GM18951 (cell line): ENCODE data around the gene SYMPK.
"Not testable (repeated sequence)": the region's sequence is repeated elsewhere in the genome, so short reads cannot be mapped to it uniquely, and the experiment has no call there.

Source experiments
- POLR2A ChIP-seq: IDR thresholded peaks from 4 replicates; pipeline ENCODE4 v1.6.1; 2011; ENCODE audit warnings: mild to moderate bottlenecking; ENCODE audit not compliant: insufficient read length, insufficient read depth; ENCODE audit errors: extremely low read depth
- in situ Hi-C: fragments of 300-500 bp; cut with MboI; formaldehyde crosslinking; loops from one replicate; pipeline ENCODE4 v1.12.0; 2022; ENCODE audit warnings: low sequenced_read_pairs, mixed read lengths, inconsistent platforms; ENCODE audit not compliant: unreplicated experiment

The SYMPK gene

DNA sequence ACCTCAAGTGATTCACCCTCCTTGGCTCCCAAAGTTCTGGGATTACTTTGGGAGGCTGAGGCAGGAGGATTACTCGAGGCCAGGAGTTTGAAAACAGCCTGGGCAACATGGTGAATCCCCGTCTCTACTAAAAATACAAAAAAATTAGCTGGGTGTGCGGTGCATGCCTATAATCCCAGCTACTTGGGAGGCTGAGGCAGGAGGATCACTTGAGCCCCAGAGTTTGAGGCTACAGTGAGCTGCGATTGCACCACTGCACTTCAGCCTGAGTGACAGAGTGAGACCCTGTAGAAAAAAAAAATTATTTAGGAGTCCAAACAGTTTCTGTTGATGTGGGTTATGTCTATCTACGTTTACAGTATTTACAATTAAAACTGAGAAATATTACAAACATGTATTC is 7.9 kb upstream of the SYMPK start:
- no peak for TF ChIP-seq POLR2A

DNA sequence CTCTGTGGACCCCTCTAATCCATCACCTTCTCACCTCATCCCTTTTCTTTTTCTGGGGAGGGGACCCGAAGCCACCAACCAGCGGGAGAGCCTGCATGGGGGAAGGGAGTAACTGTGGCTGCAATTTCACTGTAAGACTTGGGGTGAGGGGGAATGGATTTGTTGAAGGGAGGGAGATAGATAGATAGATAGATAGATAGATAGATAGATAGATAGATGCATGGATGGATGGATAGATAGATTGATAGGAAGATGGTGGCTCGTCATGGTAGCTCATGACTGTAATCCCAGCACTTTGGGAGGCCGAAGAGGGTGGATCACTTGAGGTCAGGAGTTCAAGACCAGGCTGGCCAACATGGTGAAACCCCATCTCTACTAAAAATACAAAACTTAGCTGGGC is 4.3 kb upstream of the SYMPK start:
- in situ Hi-C loops = not testable (repeated sequence)

More for the DNA sequence above, 7.9 kb upstream of the SYMPK start:
- in situ Hi-C loops = no loop called here

GRCh38 chr19:45866400-45867176 is 3.6 kb upstream of the SYMPK start:
- TF ChIP-seq POLR2A = no peak
- in situ Hi-C loops = no loop called here

- in situ Hi-C loops = no loop called here
- no peak for TF ChIP-seq POLR2A
Observed at GRCh38 chr19:45865269-45865948, 2.5 kb upstream of the SYMPK start.

DNA sequence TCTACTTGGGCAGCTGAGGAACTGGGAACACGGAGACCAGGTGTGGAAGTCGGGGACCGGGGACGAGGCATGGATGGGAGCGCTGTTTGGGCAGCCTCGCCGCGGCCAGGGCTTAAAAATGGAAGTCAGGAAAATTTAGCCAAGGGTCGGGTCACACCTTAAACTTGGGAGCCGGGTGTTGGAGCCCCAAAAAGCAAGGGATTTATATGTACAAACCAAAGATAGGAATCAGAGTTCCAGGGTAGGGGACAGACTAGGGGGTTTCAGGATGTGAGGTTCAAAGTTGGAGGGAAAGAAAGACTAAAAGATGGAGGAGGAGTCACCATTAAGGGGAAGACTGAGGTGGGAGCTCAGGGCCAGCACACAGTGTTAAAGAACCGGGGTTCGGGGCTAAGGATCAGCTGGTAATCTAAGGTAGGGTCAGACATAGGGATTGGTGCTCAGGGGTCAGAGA is 1.7 kb upstream of the SYMPK start:
- no peak for TF ChIP-seq POLR2A
- in situ Hi-C loops = no loop called here

DNA sequence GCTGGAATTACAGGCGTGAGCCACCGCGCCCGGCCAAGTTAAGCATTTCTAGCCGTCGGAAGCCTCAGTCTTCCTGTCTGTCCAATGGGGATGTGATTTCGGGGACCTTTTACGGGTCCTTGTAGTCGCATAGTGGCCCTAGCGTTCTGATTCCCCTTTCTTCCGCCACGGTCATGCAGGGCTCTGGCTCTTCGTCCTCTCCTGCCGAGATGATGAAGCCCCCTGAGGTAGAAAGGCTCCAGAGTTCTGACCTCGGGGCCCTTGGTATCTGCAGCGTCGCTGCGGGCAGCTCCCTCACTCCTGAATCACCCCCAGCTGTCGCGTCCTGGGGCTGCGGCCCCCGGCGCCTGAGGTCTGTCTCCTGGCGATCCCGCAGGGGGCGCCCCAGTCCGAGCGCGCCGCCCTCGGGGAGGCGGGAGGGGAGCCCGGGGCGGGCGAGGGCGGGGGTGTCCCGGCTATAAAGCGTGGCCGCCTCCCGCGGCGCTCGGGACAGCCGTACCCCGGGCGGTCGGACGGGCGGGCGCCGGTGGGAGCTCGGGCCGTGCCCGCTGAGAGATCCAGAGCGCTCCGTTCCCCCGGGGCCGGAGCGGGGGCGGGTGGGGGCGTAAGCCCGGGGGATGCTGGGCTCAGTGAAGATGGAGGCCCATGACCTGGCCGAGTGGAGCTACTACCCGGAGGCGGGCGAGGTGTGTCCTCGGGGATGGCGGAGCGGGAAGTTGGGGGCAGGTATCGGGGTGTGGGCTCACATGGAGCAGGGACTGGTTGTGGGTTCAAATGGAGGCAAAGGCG is 1.1 kb upstream of the SYMPK start, which contains the start of gene FOXA3:
FOXA3 (plus strand) TSS at position 487 of the 789 bp plus-strand sequence; CDS start at position 618, 131 bp downstream.
- peak; percentile 65 for TF ChIP-seq POLR2A
- in situ Hi-C loops = no loop called here

GRCh38 chr19:45863335-45863839 is 440 bp upstream of the SYMPK start:
- in situ Hi-C loops = no loop called here
- TF ChIP-seq POLR2A = no peak

GRCh38 chr19:45862271-45862563 is 730 bp downstream of the SYMPK start:
- no peak for TF ChIP-seq POLR2A
- in situ Hi-C loops = no loop called here

DNA sequence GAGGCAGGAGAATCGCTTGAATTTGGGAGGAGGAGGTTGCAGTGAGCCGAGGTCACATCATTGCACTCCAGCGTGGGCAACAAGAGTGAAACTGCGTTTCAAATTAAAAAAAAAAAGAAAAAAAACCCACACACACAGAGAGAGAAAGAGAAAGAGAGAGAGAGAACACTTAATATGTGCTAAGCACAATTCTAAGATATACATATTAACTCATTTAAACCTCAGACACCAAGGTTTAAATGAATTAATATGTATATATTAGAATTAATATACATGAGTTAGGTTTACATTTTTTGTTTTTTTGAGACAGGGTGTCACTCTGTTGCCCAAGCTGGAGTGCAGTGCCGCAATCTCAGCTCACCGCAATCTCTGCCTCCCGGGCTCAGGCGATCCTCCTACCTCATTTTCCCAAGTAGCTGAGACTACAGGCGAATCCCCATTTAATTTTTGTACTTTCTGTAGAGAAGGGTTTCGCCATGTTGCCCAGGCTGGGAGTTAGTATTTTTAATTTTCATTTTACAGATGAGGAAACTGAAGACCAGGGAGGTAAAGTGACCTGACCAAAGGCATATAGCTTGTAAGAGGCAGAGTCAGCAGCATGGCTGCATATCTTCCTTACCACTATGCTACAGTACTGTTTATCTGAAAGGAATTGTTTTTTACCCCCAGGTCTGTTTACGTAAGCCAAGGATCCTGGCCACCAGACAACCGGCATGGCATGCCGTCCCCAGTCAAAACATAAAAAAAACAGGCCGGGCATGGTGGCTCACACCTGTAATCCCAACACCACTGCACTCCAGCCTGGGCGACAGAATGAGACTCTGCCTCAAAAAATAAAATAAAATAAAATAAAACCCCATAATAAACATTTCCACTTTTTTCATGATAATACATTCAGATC is 2.3 kb downstream of the SYMPK start:
- in situ Hi-C loops = no loop called here

DNA sequence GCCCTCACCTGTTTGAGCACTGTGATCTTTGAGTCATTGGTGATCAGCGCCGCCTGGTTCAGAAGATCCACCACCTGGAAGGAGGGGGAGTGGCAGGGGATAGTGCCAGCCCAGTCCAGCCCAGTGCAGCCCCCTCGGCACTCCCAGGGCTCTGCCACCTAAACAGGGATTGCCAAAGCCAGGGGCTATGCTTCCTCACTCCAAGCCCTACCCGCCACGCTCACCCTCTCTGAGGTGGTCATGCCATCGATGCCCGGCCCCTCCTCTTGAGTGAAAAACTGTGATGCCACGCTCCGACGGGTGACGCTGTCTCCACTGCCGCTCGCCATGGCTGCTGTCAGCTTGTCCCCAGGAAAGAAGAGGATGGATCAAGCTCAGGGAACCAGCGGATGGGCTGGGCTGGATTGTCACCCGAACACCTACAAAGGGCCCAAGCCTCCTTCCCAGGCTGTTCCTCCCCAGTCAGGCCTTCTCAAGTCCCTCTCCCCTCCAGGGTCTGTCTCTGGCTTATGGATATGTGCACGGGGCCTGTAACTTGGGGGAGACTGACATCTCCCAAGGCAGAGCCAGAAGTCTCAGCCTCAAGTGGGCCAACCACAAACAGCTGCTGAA is 8.7 kb downstream of the SYMPK start:
- TF ChIP-seq POLR2A = no peak
- in situ Hi-C loops = no loop called here

More for the DNA sequence above, 2.3 kb downstream of the SYMPK start:
- TF ChIP-seq POLR2A = no peak

- no peak for TF ChIP-seq POLR2A
Observed at GRCh38 chr19:45852983-45853382, 10.0 kb downstream of the SYMPK start.

GRCh38 chr19:45852145-45852750 is 10.7 kb downstream of the SYMPK start:
- in situ Hi-C loops = no loop called here
- no peak for TF ChIP-seq POLR2A

More at GRCh38 chr19:45852983-45853382, 10.0 kb downstream of the SYMPK start:
- in situ Hi-C loops = no loop called here
